ENCODE results near the gene ETV5. TPM values are rescaled to one million over a fixed set of nuclear protein-coding genes. Genes with fewer than 3 reads are reported as not detected.

Gene ETV5
- total RNA-seq, 4 donors from 2014 or later, result 1.9 to 12.2 (median 4.0) TPM; not detected in 1

DNA sequence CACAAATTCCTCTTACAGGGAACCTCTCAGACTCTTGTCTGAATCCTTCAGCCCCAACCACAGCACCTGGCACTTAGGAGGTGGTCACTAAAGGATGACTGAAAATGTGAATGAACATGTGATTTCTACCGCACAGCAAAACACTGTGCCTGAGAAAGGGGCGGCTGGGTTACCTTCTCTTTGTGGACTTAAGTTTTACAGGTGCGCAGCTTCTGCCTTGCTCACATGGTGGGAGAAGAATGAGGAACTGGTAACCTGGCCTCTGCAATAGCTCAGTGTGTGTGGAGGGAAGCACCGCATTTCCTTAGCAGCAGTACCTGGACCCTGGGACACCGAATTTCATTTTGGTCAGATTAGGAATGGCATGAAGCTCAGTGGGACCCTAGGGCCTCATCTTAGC is 9.8 kb upstream of the ETV5 start:
- H3K27ac ChIP-seq, result no peak overlapping the region
- no peak for TF ChIP-seq EP300 (IDR thresholded peaks at IDR 0.05; ENCODE audit: low read depth)
- TF ChIP-seq, protein P1, sequence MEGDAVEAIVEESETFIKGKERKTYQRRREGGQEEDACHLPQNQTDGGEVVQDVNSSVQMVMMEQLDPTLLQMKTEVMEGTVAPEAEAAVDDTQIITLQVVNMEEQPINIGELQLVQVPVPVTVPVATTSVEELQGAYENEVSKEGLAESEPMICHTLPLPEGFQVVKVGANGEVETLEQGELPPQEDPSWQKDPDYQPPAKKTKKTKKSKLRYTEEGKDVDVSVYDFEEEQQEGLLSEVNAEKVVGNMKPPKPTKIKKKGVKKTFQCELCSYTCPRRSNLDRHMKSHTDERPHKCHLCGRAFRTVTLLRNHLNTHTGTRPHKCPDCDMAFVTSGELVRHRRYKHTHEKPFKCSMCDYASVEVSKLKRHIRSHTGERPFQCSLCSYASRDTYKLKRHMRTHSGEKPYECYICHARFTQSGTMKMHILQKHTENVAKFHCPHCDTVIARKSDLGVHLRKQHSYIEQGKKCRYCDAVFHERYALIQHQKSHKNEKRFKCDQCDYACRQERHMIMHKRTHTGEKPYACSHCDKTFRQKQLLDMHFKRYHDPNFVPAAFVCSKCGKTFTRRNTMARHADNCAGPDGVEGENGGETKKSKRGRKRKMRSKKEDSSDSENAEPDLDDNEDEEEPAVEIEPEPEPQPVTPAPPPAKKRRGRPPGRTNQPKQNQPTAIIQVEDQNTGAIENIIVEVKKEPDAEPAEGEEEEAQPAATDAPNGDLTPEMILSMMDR (IDR thresholded peaks at IDR 0.05), result no peak
- TF ChIP-seq POLR2AphosphoS5 (IDR thresholded peaks at IDR 0.05), result no peak
- no peak for TF ChIP-seq POLR2A (IDR thresholded peaks at IDR 0.05)
- H3K27me3 ChIP-seq, result peaks cover 28% of the 10 kb centered on the region
- H3K9me3 ChIP-seq, result no peaks in the 10 kb centered on the region
- no peak overlapping the region for H3K4me3 ChIP-seq
- 74 to 90% methylated on average over 5 of the region's 5 CpGs for WGBS, 2 donors (ENCODE audit: low coverage in 1 of 2)
- H3K4me1 ChIP-seq, result no peaks in the 10 kb centered on the region
- no peak for DNase-seq
- intact Hi-C loops (cut with DNase I; ENCODE audit: low total_unique reads), result no loop called here
- in situ Hi-C loops (cut with MboI; ENCODE audit: low pct_ligation_motif_present in 1 of 4, low pct_unique_long_range_greater_than_20kb in 1 of 4, low sequenced_read_pairs in 3 of 4), result loop anchor here in 1 of 4 donors (25.0 kb wide), 1 partner anchor 669 kb away; the partner anchor contains the start of gene EIF4A2
- H3K36me3 ChIP-seq, result no peaks in the 10 kb centered on the region

DNA sequence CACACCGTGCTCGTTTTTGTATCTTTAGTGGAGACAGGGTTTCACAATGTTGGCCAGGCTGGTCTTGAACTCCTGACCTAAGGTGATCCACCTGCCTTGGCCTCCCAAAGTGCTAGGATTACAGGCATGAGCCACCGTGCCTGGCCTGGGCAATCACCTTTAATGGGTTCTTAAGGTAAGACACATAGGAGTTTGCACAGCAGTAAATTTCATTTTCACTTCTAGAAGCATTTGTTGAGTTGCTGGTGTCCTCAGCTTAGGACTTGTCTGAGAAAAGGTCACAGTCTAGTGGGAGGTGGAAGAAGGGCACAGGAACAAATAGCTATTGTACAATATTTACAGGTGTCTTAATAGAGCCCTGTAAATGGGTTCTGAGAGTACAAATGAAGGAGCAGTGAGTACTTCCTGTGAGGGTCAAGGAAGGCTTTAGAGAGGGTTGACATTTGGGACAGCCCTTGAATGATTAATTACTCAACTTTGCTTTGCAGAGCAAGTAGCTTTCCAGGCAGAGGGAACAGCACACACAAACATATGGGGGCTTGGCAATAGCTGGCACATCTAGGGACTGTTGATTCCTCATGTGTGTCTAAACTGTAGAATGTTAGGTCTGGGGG is 8.7 kb upstream of the ETV5 start:
- intact Hi-C loops (cut with DNase I; ENCODE audit: low total_unique reads) (no loop called here), in situ Hi-C loops (cut with MboI; ENCODE audit: low pct_ligation_motif_present in 1 of 4, low pct_unique_long_range_greater_than_20kb in 1 of 4, low sequenced_read_pairs in 3 of 4) (loop anchor here in 1 of 4 donors (25.0 kb wide), 1 partner anchor 670 kb away; the partner anchor contains the start of gene EIF4A2)
- Histone ChIP-seq H3K36me3 (no peaks in the 10 kb centered on the region), H3K4me1 (no peaks in the 10 kb centered on the region), H3K27me3 (peaks cover 39% of the 10 kb centered on the region), H3K9me3 (no peaks in the 10 kb centered on the region), H3K4me3 (no peak overlapping the region), H3K27ac (no peak overlapping the region)
- no peak for TF ChIP-seq POLR2AphosphoS5 (IDR thresholded peaks at IDR 0.05)
- TF ChIP-seq EP300 (IDR thresholded peaks at IDR 0.05; ENCODE audit: low read depth), result no peak
- TF ChIP-seq POLR2A (IDR thresholded peaks at IDR 0.05), result no peak
- TF ChIP-seq, protein P1 (IDR thresholded peaks at IDR 0.05), result no peak
- WGBS, 2 donors (ENCODE audit: low coverage in 1 of 2), result 40 to 76% methylated on average over 1 to 3 of the region's 3 CpGs
- DNase-seq, result no peak

DNA sequence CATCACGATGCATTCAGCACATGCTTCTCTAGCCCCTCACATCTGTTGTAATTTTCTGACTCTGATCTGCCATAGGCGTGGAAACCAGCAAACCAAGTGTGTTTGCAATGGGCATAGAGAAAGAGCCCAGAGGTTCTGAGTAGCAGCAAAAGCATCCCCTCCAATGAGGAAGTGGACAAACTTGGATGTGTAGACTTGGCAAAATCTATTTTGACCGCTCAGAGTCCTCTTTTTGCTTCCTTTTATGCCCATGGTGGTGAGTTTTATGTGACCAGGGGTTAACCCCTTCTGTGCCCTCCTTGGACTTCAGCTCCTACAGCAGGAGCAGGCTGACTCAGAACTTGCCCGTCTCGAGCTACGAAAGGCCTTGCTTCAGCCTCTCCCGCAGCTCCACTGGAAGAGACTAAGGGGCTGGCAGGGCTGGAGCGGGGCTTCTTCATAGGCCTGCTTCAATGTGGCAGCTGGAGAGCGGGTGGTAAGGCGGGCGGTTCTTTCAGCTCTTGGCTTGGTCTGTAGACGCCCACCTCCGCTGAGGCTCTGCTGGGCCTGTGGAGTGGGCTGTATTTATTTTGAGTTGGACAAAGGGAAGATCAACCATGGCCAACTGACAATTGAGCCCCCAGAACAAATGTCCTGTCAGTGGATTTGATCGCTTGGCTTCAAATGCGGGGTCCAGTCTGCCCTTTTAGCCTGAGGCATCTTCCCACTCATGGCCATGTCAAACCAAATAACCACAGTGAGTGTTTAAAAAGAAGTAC is 6.5 kb upstream of the ETV5 start:
- H3K36me3 ChIP-seq, result no peaks in the 10 kb centered on the region
- H3K4me1 ChIP-seq, result peaks cover 0 to 8% (median 3%) of the 10 kb centered on the region in 4 donors
- H3K4me3 ChIP-seq, result no peak overlapping the region
- no peaks in the 10 kb centered on the region for H3K9me3 ChIP-seq
- TF ChIP-seq, protein P1 (IDR thresholded peaks at IDR 0.05), result no peak
- TF ChIP-seq POLR2AphosphoS5 (IDR thresholded peaks at IDR 0.05) (no peak), EP300 (IDR thresholded peaks at IDR 0.05; ENCODE audit: low read depth) (no peak), POLR2A (IDR thresholded peaks at IDR 0.05) (no peak)
- in situ Hi-C loops (cut with MboI; ENCODE audit: low pct_ligation_motif_present in 1 of 4, low pct_unique_long_range_greater_than_20kb in 1 of 4, low sequenced_read_pairs in 3 of 4) (loop anchor here in 1 of 4 donors (25.0 kb wide), 1 partner anchor 672 kb away; the partner anchor contains the start of gene EIF4A2), intact Hi-C loops (cut with DNase I; ENCODE audit: low total_unique reads) (no loop called here)
- no peak overlapping the region for H3K27ac ChIP-seq
- DNase-seq, result no peak
- peaks cover 61% of the 10 kb centered on the region for H3K27me3 ChIP-seq
- WGBS, 2 donors (ENCODE audit: low coverage in 1 of 2), result 91% methylated on average over 15 of the region's 15 CpGs; no CpG with 5 or more reads in 1 of the 2 donors

Measured in transverse colon (tissue), 4 donors.